ENCODE data around the gene ALK. TPM values are rescaled to one million over a fixed set of nuclear protein-coding genes. Genes with fewer than 3 reads are reported as not detected.
A peak's percentile ranks its signal among the peaks of the same experiment; 100 is the strongest.

ALK gene
- total RNA-seq, 4 donors from 2014 or later: 0.08 to 0.40 (median 0.28) TPM

DNA sequence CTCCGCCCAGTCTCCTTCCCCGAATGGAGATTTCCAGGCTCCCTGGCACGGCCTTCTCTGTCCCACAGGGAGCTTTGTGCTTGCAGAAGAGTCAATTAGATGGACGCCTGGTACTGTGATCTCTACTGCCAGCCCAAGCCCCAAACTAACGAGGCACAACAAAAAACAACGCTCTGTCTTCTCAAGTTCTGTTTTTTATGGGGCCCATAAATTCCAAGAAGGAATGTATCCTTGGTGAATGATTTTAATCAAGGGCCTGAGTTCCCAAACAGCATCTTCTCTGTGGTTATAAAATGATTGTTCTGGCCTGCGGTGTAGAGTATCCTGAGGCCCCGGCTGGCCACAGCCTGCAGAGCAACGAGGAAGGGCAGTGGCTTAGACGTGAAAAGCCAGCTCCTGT is 586.7 kb downstream of the ALK start:
- intact Hi-C loops (cut with DNase I): no loop called here
- H3K9me3 ChIP-seq: no peaks in the 10 kb centered on the region

DNA sequence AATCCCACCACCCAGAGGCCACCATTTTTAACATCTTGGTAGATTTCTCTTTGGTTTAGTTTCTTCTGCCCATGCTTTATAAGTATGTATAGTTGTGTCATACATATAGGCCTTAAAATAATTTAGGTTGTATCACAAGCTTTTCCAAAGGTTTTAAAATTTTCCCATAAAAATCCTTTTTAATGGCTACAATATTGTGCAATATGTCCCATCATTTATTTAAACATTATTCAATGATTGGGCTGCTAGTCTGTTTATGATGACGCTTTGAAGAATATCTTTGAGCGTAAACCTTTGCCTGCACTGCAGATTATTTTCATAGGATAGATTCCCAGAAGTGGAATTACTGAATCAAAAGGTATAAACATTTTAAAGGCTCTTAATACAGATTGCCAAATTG is 588.8 kb downstream of the ALK start:
- no peaks in the 10 kb centered on the region for H3K36me3 ChIP-seq
- WGBS, 2 donors: 92 to 96% methylated on average over 2 of the region's 2 CpGs
- no peaks in the 10 kb centered on the region for H3K27me3 ChIP-seq
- DNase-seq: no peak
- no peaks in the 10 kb centered on the region for H3K9me3 ChIP-seq
- H3K4me3 ChIP-seq (replicated peaks in 1 of 3): no peak overlapping the region
- intact Hi-C loops (cut with DNase I): no loop called here
- H3K27ac ChIP-seq: no peak overlapping the region
- H3K4me1 ChIP-seq: no peaks in the 10 kb centered on the region
- no peak for TF ChIP-seq CTCF (IDR thresholded peaks at IDR 0.05)
- TF ChIP-seq POLR2A (IDR thresholded peaks at IDR 0.05): no peak

More for the DNA sequence above, 586.7 kb downstream of the ALK start:
- Histone ChIP-seq H3K27ac (no peak overlapping the region), H3K36me3 (no peaks in the 10 kb centered on the region), H3K4me1 (no peaks in the 10 kb centered on the region), H3K4me3 (replicated peaks in 1 of 3) (no peak overlapping the region), H3K27me3 (no peaks in the 10 kb centered on the region)
- WGBS, 2 donors: 80 to 92% methylated on average over 10 of the region's 10 CpGs
- TF ChIP-seq CTCF (IDR thresholded peaks at IDR 0.05) (no peak), POLR2A (IDR thresholded peaks at IDR 0.05) (no peak)
- DNase-seq: no peak

DNA sequence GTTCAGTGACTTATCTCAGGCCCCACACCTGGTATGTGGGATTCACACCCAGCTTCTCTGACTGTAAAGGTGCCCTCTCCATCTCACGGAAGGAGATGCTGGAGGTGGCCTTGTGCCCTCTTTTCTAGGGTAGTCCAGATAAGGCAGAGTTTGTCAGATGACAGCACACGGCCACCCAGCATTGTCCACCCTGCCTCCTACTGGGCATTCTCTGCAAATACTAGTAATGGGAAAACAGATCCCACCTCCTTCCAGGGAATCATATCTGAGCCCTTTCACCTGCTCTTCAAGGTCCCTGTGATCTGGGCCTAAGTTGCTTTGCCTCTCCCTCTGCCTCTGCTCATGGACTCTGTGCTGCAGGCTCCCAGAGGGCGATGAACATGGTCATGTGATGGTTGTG is 591.5 kb downstream of the ALK start:
- intact Hi-C loops (cut with DNase I): no loop called here
- no peak for DNase-seq
- TF ChIP-seq CTCF (IDR thresholded peaks at IDR 0.05): peak in 1 of 6 experiments; percentile 10
- no peak for TF ChIP-seq POLR2A (IDR thresholded peaks at IDR 0.05)

DNA sequence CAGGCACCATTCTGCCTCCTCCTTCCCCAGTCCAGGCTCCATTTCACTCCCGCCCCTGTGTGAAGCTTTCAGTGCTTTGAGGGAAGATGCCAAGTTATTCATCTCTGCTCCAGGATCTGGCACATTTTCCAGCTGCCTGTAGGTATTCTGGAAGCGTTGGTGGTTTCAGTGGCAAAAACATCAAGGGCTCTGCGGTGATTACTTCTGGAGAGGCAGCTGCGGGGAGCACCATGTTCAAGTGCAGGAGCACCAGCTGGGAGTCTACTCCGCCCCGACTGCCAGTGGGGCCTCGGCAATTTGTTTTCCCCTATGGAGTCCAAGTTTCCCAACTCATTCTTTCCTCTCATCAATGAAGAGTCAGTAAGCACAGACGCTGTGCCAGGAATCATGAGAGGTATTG is 594.5 kb downstream of the ALK start:
- Histone ChIP-seq H3K27ac (no peak overlapping the region), H3K9me3 (no peaks in the 10 kb centered on the region), H3K4me1 (peaks cover 0 to 3% of the 10 kb centered on the region in 2 donors), H3K36me3 (no peaks in the 10 kb centered on the region), H3K4me3 (replicated peaks in 1 of 3) (no peak overlapping the region), H3K27me3 (no peaks in the 10 kb centered on the region)
- intact Hi-C loops (cut with DNase I): no loop called here
- peak in 1 of 2 donors; percentile 11 for DNase-seq
- 66 to 84% methylated on average over 8 of the region's 8 CpGs for WGBS, 2 donors
- no peak for TF ChIP-seq POLR2A (IDR thresholded peaks at IDR 0.05)
- no peak for TF ChIP-seq CTCF (IDR thresholded peaks at IDR 0.05)

More for the DNA sequence above, 591.5 kb downstream of the ALK start:
- 83 to 95% methylated on average over 2 to 3 of the region's 3 CpGs for WGBS, 2 donors
- Histone ChIP-seq H3K27me3 (no peaks in the 10 kb centered on the region), H3K4me3 (replicated peaks in 1 of 3) (no peak overlapping the region), H3K4me1 (no peaks in the 10 kb centered on the region), H3K36me3 (no peaks in the 10 kb centered on the region), H3K27ac (no peak overlapping the region), H3K9me3 (no peaks in the 10 kb centered on the region)

- DNase-seq: no peak
- Histone ChIP-seq H3K9me3 (no peaks in the 10 kb centered on the region), H3K4me3 (replicated peaks in 1 of 3) (no peak overlapping the region), H3K27me3 (no peaks in the 10 kb centered on the region), H3K4me1 (peaks cover 0 to 3% of the 10 kb centered on the region in 2 donors), H3K36me3 (no peaks in the 10 kb centered on the region), H3K27ac (no peak overlapping the region)
- intact Hi-C loops (cut with DNase I): no loop called here
- 32 to 98% methylated on average over 3 of the region's 3 CpGs for WGBS, 2 donors
- TF ChIP-seq POLR2A (IDR thresholded peaks at IDR 0.05) (no peak), CTCF (IDR thresholded peaks at IDR 0.05) (no peak)
Observed at GRCh38 chr2:29325544-29325943, 595.8 kb downstream of the ALK start.

Data from thyroid gland (tissue), 4 donors.